Lower lobe of right lung (tissue), 2 donors: ENCODE data around the gene C2orf92. TPM values are rescaled to one million over a fixed set of nuclear protein-coding genes. Genes with fewer than 3 reads are reported as not detected.
A peak's percentile ranks its signal among the peaks of the same experiment; 100 is the strongest.
"Not testable (repeated sequence)": the region's sequence is repeated elsewhere in the genome, so short reads cannot be mapped to it uniquely, and the experiment has no call there.

ENCODE experiments used
- ATAC-seq, 2 donors: fragments of 200-7000 bp; cut with Tn5 transposase; one replicate each; pipeline ENCODE4 v1.9.1; 2020 to 2022; ENCODE audit warnings: mild to moderate bottlenecking in 2 of 2, moderate library complexity in 2 of 2
- DNase-seq: peaks from one replicate; pipeline ENCODE4 v3.0.0-alpha.2; 2020
- H3K27ac ChIP-seq: fragments of 200-600 bp; one replicate; pipeline ENCODE4 v1.8.0; 2022
- H3K27me3 ChIP-seq: fragments of 200-600 bp; one replicate; pipeline ENCODE4 v1.8.0; 2022; ENCODE audit warnings: low read depth
- H3K36me3 ChIP-seq: fragments of 200-600 bp; one replicate; pipeline ENCODE4 v1.8.0; 2022; ENCODE audit warnings: mild to moderate bottlenecking
- H3K4me1 ChIP-seq: fragments of 200-600 bp; one replicate; pipeline ENCODE4 v1.8.0; 2022
- H3K4me3 ChIP-seq: fragments of 200-600 bp; one replicate; pipeline ENCODE4 v1.8.0; 2022; ENCODE audit warnings: mild to moderate bottlenecking
- H3K9me3 ChIP-seq: fragments of 200-600 bp; one replicate; pipeline ENCODE4 v1.8.0; 2022
- intact Hi-C: fragments of 100-400 bp; cut with DNase I; formaldehyde crosslinking; loops from one replicate; pipeline ENCODE4 v1.11.0; 2022
- total RNA-seq: library from RNA; stranded (reverse); fragmentation: NEBNext Ultra II Directional; extraction: Animal tissue kit (Norgen Biotek cat#: 25700); gene quantifications from one replicate; pipeline ENCODE4 v1.2.1, GENCODE V29; 2021
- TF ChIP-seq, protein P1 (sequence below): fragments of 200-600 bp; IDR thresholded peaks from one replicate; pipeline ENCODE4 v1.8.0; 2022; ENCODE audit warnings: antibody characterized with exemption, mild to moderate bottlenecking
- donor health status: DM: no; HTN: yes; CAD: no; lungs with severe emphysema.

C2orf92 gene
- total RNA-seq, 1 donor from 2014 or later: 15.1 TPM

DNA sequence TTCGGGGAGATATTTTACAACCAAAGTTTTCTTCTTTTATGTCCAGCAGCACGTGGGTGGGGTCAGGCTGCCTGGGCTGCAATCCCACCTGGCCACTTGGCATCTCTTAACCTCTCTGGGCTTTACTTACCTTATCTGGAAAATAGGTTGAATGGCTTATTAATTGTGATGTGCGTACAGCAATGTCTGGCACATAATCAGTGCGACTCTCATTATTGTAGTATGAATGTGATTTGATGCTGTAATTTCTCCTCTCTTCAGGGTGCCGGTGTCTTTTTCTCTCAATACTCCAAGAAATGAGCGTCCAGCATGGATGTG lies 41.8 kb downstream of the C2orf92 start:
- TF ChIP-seq, protein P1, sequence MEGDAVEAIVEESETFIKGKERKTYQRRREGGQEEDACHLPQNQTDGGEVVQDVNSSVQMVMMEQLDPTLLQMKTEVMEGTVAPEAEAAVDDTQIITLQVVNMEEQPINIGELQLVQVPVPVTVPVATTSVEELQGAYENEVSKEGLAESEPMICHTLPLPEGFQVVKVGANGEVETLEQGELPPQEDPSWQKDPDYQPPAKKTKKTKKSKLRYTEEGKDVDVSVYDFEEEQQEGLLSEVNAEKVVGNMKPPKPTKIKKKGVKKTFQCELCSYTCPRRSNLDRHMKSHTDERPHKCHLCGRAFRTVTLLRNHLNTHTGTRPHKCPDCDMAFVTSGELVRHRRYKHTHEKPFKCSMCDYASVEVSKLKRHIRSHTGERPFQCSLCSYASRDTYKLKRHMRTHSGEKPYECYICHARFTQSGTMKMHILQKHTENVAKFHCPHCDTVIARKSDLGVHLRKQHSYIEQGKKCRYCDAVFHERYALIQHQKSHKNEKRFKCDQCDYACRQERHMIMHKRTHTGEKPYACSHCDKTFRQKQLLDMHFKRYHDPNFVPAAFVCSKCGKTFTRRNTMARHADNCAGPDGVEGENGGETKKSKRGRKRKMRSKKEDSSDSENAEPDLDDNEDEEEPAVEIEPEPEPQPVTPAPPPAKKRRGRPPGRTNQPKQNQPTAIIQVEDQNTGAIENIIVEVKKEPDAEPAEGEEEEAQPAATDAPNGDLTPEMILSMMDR: no peak
- H3K36me3 ChIP-seq: no peaks in the 10 kb centered on the region
- no peaks in the 10 kb centered on the region for H3K4me1 ChIP-seq
- H3K27me3 ChIP-seq: peaks cover 7% of the 10 kb centered on the region
- DNase-seq (no peak), ATAC-seq (no peak)
- no peak overlapping the region for H3K4me3 ChIP-seq
- intact Hi-C loops: no loop called here
- H3K27ac ChIP-seq: no peak overlapping the region
- H3K9me3 ChIP-seq: no peaks in the 10 kb centered on the region

DNA sequence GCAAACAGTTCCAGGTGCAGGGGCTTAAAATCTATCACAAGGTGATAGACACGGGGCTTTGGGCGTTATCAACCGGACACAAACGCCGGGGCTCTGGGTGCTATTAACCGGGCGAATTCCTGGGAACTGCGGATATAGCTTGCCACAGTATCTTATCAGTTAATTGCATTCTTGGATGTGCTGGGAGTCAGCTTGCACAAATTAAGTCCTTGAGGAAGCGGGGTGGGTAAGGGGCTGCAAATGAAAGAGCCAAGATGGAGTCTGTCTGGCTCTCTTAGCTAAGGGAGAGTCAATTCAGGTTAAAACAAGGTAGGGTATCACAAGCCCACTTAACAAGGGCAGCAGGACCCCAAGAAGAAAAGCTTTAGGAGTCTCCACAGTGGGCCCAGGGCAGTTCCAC lies 42.7 kb downstream of the C2orf92 start:
- H3K36me3 ChIP-seq, H3K9me3 ChIP-seq, intact Hi-C loops, H3K27me3 ChIP-seq, H3K4me3 ChIP-seq, H3K27ac ChIP-seq, ATAC-seq, DNase-seq, H3K4me1 ChIP-seq: not testable (repeated sequence)

DNA sequence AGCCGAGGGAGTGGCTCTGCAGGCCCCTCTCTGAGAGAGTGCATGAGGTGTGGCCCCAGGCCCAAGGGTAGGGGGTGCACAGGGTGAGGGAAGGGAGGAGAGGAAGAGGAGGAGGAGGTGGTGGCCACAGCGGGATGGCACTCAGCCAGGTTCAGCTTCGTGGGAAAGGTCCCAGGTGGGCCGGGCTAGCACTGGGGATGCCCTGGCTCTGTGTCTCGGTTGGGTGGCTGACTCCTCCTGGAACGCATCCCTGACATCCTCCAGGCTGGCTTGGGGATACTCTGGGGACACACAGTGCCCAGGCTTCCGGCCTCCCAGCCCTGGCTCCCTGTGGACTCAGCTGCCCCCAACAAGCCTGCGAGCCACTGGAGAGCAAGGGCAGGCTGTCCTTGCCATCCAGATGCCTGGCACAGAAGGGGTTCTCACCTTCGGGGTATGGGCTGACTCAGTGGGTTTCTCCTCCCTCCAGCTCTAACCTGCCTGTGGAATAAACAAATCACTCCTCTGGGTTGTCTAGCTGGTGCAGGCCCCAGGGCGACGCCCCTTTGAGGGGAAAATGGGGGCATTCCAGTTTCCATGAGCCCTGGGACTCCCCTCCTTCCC lies 43.3 kb downstream of the C2orf92 start:
- H3K27ac ChIP-seq: peak overlapping the region; percentile 58
- no peaks in the 10 kb centered on the region for H3K36me3 ChIP-seq
- peaks cover 1% of the 10 kb centered on the region for H3K27me3 ChIP-seq
- intact Hi-C loops: no loop called here
- H3K4me1 ChIP-seq: no peaks in the 10 kb centered on the region
- ATAC-seq (no peak), DNase-seq (no peak)
- TF ChIP-seq, protein P1: no peak
- H3K4me3 ChIP-seq: no peak overlapping the region
- H3K9me3 ChIP-seq: no peaks in the 10 kb centered on the region

DNA sequence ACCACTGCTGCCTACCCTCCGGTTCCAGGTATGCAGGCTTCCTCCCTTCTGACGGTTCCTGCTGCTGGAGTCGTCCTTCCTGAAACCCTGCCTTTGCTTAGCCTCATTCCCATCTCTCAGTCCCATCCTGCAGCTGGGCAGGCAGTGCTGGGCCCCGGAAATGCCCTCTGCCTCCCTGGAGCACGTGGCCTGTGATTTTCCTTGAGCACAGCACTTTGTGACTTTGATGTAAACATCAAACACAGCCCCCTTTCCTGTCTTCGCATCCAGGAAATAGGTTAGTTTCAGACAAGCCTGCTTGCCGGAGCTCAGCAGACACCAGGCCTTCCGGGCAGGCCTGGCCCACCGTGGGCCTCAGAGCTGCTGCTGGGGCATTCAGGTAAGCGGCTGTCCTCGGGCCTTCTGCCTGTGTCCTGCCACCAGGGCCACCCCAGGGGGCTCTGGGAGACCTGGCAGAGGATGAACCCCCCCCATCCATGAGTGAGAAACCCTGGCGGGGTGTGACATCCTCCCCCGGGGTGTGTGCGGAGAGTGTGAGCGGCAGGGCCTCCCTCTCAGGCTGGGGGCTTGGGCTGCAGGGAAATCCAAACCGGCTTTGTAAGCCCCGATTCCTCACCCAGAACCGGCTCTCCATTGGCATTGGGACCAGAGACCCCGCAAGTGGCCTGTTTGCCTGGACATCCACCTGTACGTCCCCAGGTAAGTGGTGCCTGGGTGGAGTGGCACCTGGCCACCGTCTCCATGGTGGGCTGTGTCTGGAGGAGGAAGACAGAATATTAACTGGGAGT lies 44.0 kb downstream of the C2orf92 start, which contains the start of gene ZAP70:
Gene ZAP70 (plus strand): TSS at position 281 of the 788 bp plus-strand sequence. CDS start 10,461 bp downstream, outside the sequence.
- no peaks in the 10 kb centered on the region for H3K9me3 ChIP-seq
- no peaks in the 10 kb centered on the region for H3K4me1 ChIP-seq
- TF ChIP-seq, protein P1: no peak
- intact Hi-C loops: no loop called here
- H3K27ac ChIP-seq: peak within 1 kb of the TSS; percentile 58
- DNase-seq: no peak
- peak in 1 of 2 donors; percentile 24 for ATAC-seq
- H3K36me3 ChIP-seq: no peaks in the 10 kb centered on the region
- peak within 1 kb of the TSS; percentile 39 for H3K4me3 ChIP-seq
- no peaks in the 10 kb centered on the region for H3K27me3 ChIP-seq

DNA sequence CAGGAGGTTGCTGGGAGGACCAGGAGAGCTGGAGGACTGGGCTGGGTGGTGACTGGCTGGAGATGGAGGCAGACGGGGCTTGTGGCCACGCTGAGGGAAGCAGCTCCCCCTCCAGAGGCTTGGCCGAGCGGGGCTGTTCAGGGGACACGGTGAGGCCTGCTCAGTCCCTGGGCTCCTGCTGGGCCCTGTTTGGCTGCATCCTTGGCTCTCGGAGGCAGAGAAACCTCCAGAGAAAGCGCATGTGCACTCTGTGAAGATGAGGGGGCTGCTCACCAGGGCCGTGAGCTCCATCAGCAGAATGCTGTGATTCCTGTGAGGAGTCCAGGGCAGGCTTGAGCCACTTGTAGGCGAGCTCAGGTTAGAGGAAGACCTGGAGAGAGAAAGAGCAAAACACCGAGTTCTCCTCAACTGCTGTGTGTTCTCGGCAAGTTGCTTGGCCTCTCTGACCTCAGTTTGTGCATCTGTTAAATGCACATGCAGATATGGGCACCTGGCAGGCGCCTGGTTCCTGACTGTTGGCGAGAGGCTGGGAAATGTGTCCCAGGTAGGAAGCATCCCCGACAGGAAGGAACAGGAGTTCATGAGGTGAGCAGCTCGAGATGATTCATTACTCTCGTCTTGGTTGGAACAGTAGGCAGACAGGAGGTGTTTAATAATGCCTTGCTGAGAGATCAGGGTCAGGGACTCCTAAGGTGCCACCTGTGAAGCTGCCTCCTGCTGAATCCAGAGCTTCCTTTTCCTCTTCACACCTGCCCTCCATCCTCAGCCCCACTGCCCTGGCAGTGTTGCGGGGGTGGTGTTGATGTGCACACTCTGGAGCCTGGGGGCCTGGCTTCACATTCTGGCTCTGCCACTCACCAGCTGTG lies 44.8 kb downstream of the C2orf92 start:
- DNase-seq: no peak
- no peak for ATAC-seq
- TF ChIP-seq, protein P1: no peak
- intact Hi-C loops: no loop called here
- Histone ChIP-seq H3K4me3 (peak overlapping the region; percentile 39), H3K27ac (peak overlapping the region; percentile 58), H3K36me3 (no peaks in the 10 kb centered on the region), H3K27me3 (no peaks in the 10 kb centered on the region), H3K9me3 (no peaks in the 10 kb centered on the region), H3K4me1 (no peaks in the 10 kb centered on the region)
